Measurements from ENCODE around the gene ZFAND2A. TPM values are rescaled to one million over a fixed set of nuclear protein-coding genes. Genes with fewer than 3 reads are reported as not detected.

The ZFAND2A gene
- total and polyA plus RNA-seq, 2 of the 8 experiments (the other 6 are each of a cell fraction or from before 2014, with no cell fraction given) = 16.6 to 20.3 TPM

- TF ChIP-seq ATF2 (IDR thresholded peaks at IDR 0.05; ENCODE audit: low read length) (no peak), KDM4A (IDR thresholded peaks at IDR 0.05; ENCODE audit: low read depth, low read length, severe bottlenecking) (no peak), CTBP2 (IDR thresholded peaks at IDR 0.05; ENCODE audit: borderline replicate concordance, insufficient read depth, insufficient read length, low read length) (no peak), CTCF (IDR thresholded peaks at IDR 0.05; ENCODE audit: control extremely low read depth in 1 of 3, insufficient read depth in 1 of 3, low read depth in 1 of 3, low read length in 3 of 3) (no peak)
Observed at GRCh38 chr7:1103789-1104515, 56.0 kb downstream of the ZFAND2A start (continued).
